ENCODE data around the gene THTPA. TPM values are rescaled to one million over a fixed set of nuclear protein-coding genes. Genes with fewer than 3 reads are reported as not detected.

The THTPA gene
- polyA plus RNA-seq, 3 donors from 2014 or later, result 17.5 to 20.6 (median 19.5) TPM

DNA sequence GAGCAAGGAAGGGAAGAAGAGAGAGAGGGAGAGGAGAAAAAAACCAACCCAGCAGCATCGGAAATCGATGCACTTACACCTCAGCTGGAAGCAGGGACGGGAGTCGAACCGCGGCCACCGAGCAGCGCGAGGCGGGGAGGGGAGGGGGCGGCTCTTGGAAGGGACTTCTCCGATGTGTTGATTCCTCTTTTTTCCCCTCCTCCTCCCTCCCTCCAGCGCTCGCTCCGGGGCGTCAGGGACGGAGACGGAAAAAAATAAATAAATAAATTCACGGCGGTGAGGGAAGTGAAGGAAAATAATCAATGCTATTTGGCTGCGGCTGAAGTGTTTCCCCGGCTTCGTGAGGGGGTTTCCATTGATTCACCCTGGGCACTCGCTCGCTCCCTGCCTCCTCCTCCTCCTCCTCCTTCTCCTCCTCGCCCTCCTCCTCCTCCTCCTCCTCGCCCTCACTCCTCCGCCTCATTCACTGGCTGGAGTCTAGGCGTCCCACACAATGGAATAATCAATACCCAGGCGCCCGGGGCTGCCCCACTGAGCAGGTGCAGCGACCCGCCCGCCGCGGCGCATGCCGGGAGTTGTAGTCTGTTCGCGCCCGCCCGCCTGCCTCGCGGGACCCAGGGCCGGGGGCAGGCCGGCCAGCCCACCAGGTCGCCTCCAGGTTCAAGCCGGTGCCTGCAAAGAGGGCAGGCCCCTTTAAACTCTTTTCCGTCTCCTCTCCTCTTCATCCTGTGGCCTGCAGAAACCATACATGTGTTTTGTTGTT, 4.6 kb upstream of the THTPA start, which contains the start of gene ZFHX2:
TSS of gene ZFHX2 (minus strand) at position 500 of the 763 bp plus-strand sequence. CDS start 16,440 bp downstream, outside the sequence.
- Mint-ChIP-seq H3K4me3 (peak within 1 kb of the TSS in 3 of 5 donors; percentile 24 to 87 (median 86)), H3K9me3 (no peaks in the 10 kb centered on the region), H3K27me3 (ENCODE audit: low read depth in 3 of 3) (peaks cover 1 to 8% (median 4%) of the 10 kb centered on the region in 3 donors), H3K27ac (peak within 1 kb of the TSS in 5 of 6 donors; percentile 67 to 82 (median 76)), H3K36me3 (no peaks in the 10 kb centered on the region), H3K4me1 (peaks cover 18 to 29% of the 10 kb centered on the region in 2 donors)
- peak; percentile 49 to 54 (median 53) for DNase-seq

DNA sequence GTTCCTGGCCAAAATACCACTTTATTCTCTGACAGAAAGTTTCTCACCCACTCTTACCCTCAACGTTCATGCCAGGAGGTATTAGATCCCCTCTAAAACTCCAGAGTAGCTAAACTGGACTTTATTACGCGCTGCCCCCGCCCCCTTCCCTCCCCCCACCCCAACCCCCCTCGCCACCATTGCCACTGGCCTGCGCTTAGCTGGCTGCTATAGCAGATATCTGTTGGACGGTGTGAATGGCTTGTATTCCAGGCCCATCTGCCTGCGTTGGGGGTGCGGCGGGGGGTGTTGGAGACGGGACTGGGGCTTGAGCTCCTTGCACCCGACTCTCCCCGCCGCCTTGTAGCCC, 564 bp upstream of the THTPA start:
- peaks cover 0 to 3% (median 0%) of the 10 kb centered on the region in 3 donors for H3K36me3 Mint-ChIP-seq
- peak overlapping the region; percentile 92 to 98 (median 97) for H3K4me3 Mint-ChIP-seq
- no peak for DNase-seq
- H3K4me1 Mint-ChIP-seq, result peaks cover 34 to 43% of the 10 kb centered on the region in 2 donors
- H3K9me3 Mint-ChIP-seq, result no peaks in the 10 kb centered on the region
- peaks cover 1 to 10% (median 6%) of the 10 kb centered on the region in 3 donors for H3K27me3 Mint-ChIP-seq (ENCODE audit: low read depth in 3 of 3)
- peak overlapping the region; percentile 79 to 97 (median 96) for H3K27ac Mint-ChIP-seq

DNA sequence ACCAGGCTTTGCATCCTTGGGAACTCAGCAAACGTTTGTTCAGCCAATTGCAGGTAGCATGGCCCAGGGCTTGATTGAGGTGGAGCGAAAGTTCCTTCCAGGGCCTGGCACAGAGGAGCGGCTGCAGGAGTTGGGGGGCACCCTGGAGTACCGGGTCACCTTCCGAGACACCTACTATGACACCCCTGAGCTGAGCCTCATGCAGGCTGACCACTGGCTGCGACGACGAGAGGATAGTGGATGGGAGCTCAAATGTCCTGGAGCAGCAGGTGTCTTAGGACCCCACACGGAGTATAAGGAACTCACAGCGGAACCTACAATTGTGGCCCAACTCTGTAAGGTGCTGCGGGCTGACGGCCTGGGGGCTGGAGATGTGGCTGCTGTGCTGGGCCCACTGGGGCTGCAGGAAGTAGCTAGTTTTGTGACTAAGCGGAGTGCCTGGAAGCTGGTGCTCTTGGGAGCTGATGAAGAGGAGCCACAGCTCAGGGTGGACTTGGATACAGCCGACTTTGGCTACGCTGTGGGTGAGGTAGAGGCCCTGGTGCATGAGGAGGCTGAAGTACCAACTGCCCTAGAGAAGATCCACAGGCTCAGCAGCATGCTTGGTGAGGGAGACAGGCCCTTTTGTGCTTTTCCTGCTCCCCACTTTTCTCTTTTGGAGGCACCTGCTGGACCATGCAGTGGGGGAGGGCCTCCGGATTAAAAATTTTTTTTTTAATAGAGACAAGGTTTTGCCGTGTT, 799 bp downstream of the THTPA start:
- Mint-ChIP-seq H3K9me3 (no peaks in the 10 kb centered on the region), H3K4me1 (peaks cover 26 to 33% of the 10 kb centered on the region in 2 donors), H3K27me3 (ENCODE audit: low read depth in 3 of 3) (peaks cover 0 to 6% (median 4%) of the 10 kb centered on the region in 3 donors), H3K4me3 (peak overlapping the region; percentile 92 to 98 (median 97)), H3K36me3 (peaks cover 0 to 4% (median 3%) of the 10 kb centered on the region in 3 donors), H3K27ac (peak overlapping the region; percentile 79 to 97 (median 96))
- no peak for DNase-seq

DNA sequence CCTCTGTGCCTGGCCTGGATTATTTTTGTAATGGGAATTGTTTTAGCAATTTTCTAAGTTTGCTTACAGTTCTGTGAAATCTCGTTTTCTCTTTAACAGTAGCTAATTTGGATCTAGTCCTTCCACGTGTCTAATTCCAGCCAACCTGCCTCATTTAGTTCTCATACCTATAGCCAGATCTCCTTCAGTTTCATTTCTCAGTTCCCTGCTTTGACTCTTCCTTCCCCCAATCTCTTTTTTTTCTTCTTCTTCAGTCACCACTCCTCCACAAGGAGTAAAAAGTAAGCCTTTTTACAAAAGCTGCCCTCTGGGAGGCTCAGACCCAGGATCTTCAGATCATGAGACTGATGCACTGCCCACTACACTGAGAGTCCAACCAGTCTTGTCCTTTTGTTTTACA, 1.4 kb downstream of the THTPA start:
- peaks cover 0 to 4% (median 3%) of the 10 kb centered on the region in 3 donors for H3K36me3 Mint-ChIP-seq
- H3K4me1 Mint-ChIP-seq, result peaks cover 25 to 29% of the 10 kb centered on the region in 2 donors
- H3K27ac Mint-ChIP-seq, result peak overlapping the region; percentile 67 to 88 (median 84)
- no peak for DNase-seq
- peaks cover 0 to 6% (median 2%) of the 10 kb centered on the region in 3 donors for H3K27me3 Mint-ChIP-seq (ENCODE audit: low read depth in 3 of 3)
- H3K4me3 Mint-ChIP-seq, result peak overlapping the region; percentile 53 to 78 (median 77)
- H3K9me3 Mint-ChIP-seq, result no peaks in the 10 kb centered on the region

DNA sequence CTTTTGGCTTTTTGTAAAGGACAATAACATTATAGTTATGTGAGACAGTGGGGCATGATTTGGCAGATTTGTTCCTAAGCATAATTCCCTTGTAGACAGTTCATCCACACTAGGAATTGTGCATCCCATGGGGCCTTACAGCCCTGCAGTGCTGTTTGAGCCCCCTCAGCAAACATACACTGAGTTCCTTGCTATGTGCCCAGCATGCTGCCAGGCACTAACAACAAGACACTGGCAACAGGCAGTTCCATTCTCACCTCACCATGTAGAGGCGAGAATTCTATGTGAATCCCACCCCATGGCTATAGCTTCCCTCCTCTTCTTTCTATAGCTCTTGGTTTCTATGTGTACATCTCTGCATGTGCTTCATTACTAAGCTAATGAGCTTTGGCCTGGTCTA, 1.9 kb downstream of the THTPA start:
- peaks cover 2 to 6% (median 5%) of the 10 kb centered on the region in 3 donors for H3K36me3 Mint-ChIP-seq
- H3K4me1 Mint-ChIP-seq, result peaks cover 28 to 32% of the 10 kb centered on the region in 2 donors
- H3K4me3 Mint-ChIP-seq, result peak overlapping the region; percentile 53 to 78 (median 77)
- H3K9me3 Mint-ChIP-seq, result no peaks in the 10 kb centered on the region
- peak overlapping the region; percentile 67 to 88 (median 84) for H3K27ac Mint-ChIP-seq
- no peak for DNase-seq
- peaks cover 0 to 6% (median 2%) of the 10 kb centered on the region in 3 donors for H3K27me3 Mint-ChIP-seq (ENCODE audit: low read depth in 3 of 3)

DNA sequence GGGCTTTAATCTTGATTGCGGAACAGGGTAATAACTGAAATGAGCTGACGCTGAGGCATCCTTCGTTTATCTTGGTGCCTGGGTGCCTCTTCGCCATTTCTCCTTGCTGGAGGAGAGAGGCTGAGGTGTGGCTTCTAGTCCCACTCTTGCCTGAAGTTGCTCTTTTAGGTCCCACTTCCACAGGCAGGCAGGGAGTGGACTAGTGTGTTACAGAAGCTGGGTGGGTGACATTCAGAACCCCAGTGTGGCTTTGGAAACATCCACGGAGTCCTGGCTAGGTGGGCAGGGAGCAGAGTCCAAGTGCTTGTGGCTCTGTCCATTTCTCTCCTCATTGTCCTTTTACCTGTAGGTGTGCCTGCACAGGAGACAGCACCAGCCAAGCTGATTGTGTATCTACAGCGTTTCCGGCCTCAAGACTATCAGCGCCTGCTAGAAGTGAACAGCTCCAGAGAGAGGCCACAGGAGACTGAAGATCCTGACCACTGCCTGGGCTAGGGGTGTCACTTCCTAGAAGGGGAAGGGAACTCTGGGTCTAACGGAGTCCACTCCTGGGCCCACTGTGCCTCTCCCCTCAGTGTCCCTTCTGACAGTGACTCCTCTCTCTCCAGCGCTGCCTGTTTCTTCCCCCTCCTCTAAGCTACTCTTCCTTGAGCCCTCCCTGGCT, 2.4 kb downstream of the THTPA start:
- Mint-ChIP-seq H3K4me3 (peak overlapping the region in 1 of 5 donors; percentile 10), H3K27me3 (ENCODE audit: low read depth in 3 of 3) (peaks cover 0 to 6% (median 2%) of the 10 kb centered on the region in 3 donors), H3K9me3 (no peaks in the 10 kb centered on the region), H3K36me3 (peaks cover 5 to 8% (median 7%) of the 10 kb centered on the region in 3 donors), H3K4me1 (peaks cover 29 to 35% of the 10 kb centered on the region in 2 donors), H3K27ac (peak overlapping the region; percentile 34 to 88 (median 84))
- no peak for DNase-seq

DNA sequence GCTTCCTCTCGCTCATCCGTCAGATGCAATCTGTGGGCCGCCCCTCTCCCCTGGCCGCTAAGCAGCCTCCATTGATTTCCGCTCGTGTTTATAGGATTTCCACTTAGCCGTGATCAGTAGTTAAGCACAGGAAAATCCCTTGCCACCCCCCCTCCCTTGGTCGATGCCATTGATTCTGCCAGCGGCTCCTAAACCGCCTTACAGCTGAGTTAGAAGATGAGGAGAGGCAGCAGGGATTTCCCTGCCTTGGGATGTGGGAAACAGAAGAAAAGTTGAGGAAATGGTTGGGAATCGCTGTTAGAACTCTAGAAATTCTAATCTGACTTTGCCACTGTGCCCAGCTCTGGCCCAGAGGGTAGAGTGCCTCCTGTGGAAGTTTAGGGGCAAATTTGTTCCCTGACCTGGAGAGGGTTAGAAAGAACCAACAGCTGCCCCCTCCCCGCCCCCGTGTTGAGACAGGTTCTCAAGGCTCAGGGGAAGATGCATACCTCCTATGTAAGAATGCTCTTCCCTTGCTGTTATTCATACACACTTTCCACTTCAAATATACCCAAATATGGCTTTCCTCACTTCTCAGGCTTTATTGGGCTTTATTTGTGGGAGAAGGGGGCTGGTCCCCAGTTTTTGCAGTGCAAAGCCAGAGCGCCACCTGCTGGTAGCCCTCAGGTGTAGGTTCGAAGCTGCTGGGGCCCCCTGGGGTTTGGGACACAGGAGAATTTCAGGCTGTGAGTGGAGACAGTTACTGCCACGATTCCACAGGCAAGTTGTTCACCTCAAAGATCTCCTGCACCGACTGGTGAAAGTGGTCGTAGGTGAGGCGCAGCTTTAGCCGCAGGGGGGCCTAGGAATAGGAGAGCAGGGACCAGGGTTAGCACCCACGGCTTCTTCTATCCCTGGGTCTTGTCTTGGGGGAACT, 3.2 kb downstream of the THTPA start:
- Mint-ChIP-seq H3K4me1 (peaks cover 32 to 36% of the 10 kb centered on the region in 2 donors), H3K27me3 (ENCODE audit: low read depth in 3 of 3) (peaks cover 0 to 6% (median 2%) of the 10 kb centered on the region in 3 donors), H3K9me3 (no peaks in the 10 kb centered on the region), H3K27ac (peak overlapping the region in 1 of 6 donors; percentile 49), H3K4me3 (no peak overlapping the region), H3K36me3 (peaks cover 5 to 11% (median 7%) of the 10 kb centered on the region in 3 donors)
- DNase-seq, result peak; percentile 46 to 63 (median 59)

DNA sequence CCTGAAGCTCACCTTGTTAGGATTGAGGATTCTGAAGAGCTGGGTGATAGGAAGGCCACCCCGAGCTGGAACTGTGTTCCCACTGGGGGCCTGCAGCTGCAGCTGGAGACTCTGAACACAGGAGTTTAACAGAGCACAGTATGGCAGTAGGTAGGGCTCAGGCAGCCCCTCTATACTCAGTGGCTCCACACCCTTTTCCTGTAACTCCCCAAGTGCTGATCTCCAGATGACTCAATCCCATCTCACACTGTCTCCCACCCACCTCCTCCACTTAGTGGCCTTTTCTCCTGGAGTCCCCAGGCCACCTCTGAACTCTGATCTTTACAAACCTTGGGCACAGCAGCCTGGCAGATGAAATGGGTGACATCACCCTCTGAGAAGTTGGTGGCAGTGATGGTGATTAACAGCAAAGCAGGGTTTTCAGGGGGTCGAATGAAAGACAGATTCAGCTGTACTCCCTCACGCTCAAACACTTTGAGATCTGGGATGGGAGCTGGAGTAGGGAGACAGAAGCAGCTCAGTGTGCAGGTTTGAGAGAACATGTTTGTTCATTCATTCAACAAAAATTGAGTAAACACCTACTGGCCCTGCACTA, 4.0 kb downstream of the THTPA start:
- peak overlapping the region in 2 of 6 donors; percentile 60 to 71 for H3K27ac Mint-ChIP-seq
- H3K4me3 Mint-ChIP-seq, result no peak overlapping the region
- DNase-seq, result no peak
- peaks cover 32 to 43% of the 10 kb centered on the region in 2 donors for H3K4me1 Mint-ChIP-seq
- peaks cover 0 to 6% (median 2%) of the 10 kb centered on the region in 3 donors for H3K27me3 Mint-ChIP-seq (ENCODE audit: low read depth in 3 of 3)
- no peaks in the 10 kb centered on the region for H3K9me3 Mint-ChIP-seq
- H3K36me3 Mint-ChIP-seq, result peaks cover 5 to 13% (median 7%) of the 10 kb centered on the region in 3 donors

DNA sequence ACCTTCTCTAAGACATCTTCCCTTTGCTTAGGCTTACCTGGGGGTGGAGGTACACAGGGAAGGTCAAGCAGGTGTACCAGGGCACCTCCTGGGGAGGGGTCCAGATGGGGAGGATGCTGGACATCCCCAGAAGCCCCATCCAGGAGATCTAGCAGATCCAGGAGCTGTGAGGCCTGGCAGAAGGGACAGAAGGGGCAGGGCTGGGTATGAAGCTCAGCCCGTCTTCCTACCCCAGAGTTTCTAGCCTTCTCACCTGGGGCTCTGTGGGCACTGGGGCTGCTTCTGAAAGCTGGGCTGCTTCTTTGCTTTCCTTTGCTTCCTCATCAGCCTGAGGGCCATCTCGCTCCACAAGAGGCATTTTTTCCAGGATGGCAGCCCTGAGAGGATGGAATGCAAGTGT, 5.2 kb downstream of the THTPA start:
- H3K27ac Mint-ChIP-seq, result no peak overlapping the region
- peaks cover 0 to 2% (median 2%) of the 10 kb centered on the region in 3 donors for H3K27me3 Mint-ChIP-seq (ENCODE audit: low read depth in 3 of 3)
- no peak for DNase-seq
- H3K9me3 Mint-ChIP-seq, result no peaks in the 10 kb centered on the region
- H3K4me3 Mint-ChIP-seq, result no peak overlapping the region
- peaks cover 25 to 32% of the 10 kb centered on the region in 2 donors for H3K4me1 Mint-ChIP-seq
- H3K36me3 Mint-ChIP-seq, result peaks cover 5 to 13% (median 7%) of the 10 kb centered on the region in 3 donors

DNA sequence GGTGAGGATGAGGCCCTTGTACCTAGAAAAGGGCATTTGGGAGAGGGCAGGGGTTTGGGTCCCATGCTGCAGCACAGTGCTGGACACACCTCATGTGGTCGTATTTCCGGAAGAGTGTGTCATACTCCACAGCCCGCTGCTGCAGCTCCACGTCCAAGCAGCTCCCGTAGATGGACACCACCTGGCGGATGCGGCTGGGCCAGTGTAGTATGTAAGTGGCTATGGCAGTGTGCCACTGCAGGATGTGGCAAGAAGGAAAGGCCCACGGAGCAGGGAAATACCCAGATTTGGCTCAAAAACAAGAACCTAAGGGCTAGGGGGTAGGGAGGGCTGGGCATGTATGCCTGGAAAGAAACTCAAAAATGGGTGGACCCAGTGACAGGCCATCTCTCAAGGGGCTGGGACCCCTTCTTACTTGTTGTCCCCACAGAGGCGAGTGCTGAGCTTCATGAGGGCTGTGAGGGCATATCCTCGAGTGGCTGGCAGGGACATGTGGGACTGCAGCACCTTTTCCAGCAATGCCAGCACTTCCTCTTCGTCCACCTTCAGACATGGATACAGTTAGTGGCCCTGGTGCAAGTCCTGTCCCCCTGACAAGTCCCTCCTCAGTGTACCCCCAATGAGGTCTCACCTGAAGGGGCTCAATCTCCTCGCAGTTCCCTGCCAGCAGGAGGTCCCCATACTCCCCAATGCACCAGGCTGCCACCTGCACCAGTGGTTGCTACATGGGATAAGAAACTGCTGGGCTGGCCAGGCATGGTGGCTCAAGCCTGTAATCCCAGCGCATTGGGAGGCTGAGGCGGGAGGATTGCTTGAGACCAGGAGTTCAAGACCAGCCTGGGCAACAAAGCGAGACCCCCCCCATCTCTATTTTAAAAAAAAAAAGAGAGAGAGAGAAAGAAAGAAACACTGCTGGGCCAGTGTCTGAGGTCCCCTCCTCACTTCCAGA, 6.1 kb downstream of the THTPA start:
- no peak for DNase-seq
- H3K4me3 Mint-ChIP-seq, result no peak overlapping the region
- H3K36me3 Mint-ChIP-seq, result peaks cover 5 to 13% (median 7%) of the 10 kb centered on the region in 3 donors
- H3K27ac Mint-ChIP-seq, result peak overlapping the region in 3 of 6 donors; percentile 8 to 61 (median 31)
- peaks cover under 1 to 2% (median 2%) of the 10 kb centered on the region in 3 donors for H3K27me3 Mint-ChIP-seq (ENCODE audit: low read depth in 3 of 3)
- no peaks in the 10 kb centered on the region for H3K9me3 Mint-ChIP-seq
- H3K4me1 Mint-ChIP-seq, result peaks cover 24 to 32% of the 10 kb centered on the region in 2 donors

DNA sequence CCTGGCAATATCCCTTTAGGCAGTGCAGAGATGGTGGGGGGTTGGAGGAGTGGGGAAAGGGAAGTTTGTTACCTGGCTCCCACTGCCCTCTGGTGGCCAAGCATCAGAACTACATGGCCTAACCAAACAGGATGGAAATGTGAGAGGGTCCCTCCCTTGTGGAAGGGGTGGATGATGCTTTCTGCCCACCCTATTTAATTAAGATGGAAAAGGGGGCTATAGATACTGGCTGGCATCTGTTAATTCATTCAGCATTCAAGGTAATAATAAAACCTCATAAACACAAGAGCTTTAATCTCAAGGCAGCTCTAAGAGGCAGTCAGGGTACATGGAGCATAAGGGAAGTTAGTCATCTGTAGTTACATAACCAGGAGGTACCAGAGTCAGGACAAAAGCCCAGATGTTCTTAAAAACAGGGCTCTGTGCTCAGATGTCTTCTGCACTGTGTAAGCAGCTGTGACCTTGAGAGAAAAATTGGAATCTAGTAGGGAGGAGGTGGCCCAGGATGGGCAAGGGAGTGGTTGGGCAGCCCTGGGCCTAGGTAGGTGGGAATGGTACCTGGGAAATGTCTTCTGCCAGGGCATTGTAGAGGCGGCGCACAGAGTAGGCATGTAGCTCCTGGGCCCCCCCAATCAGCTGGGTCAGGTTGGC, 6.9 kb downstream of the THTPA start:
- DNase-seq, result peak; percentile 49 to 57 (median 56)

More for the DNA sequence above, 6.9 kb downstream of the THTPA start:
- H3K4me1 Mint-ChIP-seq, result peaks cover 25 to 32% of the 10 kb centered on the region in 2 donors
- no peaks in the 10 kb centered on the region for H3K9me3 Mint-ChIP-seq
- peaks cover 5 to 13% (median 7%) of the 10 kb centered on the region in 3 donors for H3K36me3 Mint-ChIP-seq
- H3K27ac Mint-ChIP-seq, result peak overlapping the region; percentile 17 to 90 (median 64)
- H3K4me3 Mint-ChIP-seq, result no peak overlapping the region
- peaks cover 2 to 8% (median 5%) of the 10 kb centered on the region in 3 donors for H3K27me3 Mint-ChIP-seq (ENCODE audit: low read depth in 3 of 3)

Measured in immature natural killer cell (primary cell).